Stimulated activated CD4-positive, alpha-beta T cell treated with anti-CD3 and anti-CD28 coated beads, Interleukin-4, amount 100 ng/mL, for 4 hours (primary cell): ENCODE results near the gene HELT.
"Not testable (repeated sequence)": the region's sequence is repeated elsewhere in the genome, so short reads cannot be mapped to it uniquely, and the experiment has no call there.

Source experiments
- DNase-seq, 2 experiments: peaks; one replicate each; pipeline ENCODE4 v3.0.0-alpha.2; 2020

HELT gene

GRCh38 chr4:185017964-185018772, at the start of gene HELT:
Gene HELT, plus strand, starts transcription at chr4:185018490. Its CDS starts 439 bp downstream, at chr4:185018929.
- no peak for DNase-seq

- DNase-seq, result no peak
These were observed 49.5 kb upstream of the HELT start for GRCh38 chr4:184968784-184969201.

- DNase-seq, result no peak
These were observed 48.7 kb upstream of the HELT start for GRCh38 chr4:184969610-184970009.

GRCh38 chr4:184972991-184973390, 45.3 kb upstream of the HELT start:
- DNase-seq, result no peak

GRCh38 chr4:184976348-184976747, 41.9 kb upstream of the HELT start:
- not testable (repeated sequence) for DNase-seq

- DNase-seq, result no peak
These were observed 40.5 kb upstream of the HELT start for GRCh38 chr4:184977747-184978146.

- no peak for DNase-seq
These were observed 40.1 kb upstream of the HELT start for GRCh38 chr4:184978211-184978610.

GRCh38 chr4:184979461-184980124, 38.7 kb upstream of the HELT start:
- no peak for DNase-seq

- no peak for DNase-seq
These were observed 38.0 kb upstream of the HELT start for GRCh38 chr4:184980261-184980660.

GRCh38 chr4:184983672-184984356, 34.5 kb upstream of the HELT start:
- peak; percentile 56 to 68 for DNase-seq

- DNase-seq, result no peak
These were observed 30.7 kb upstream of the HELT start for GRCh38 chr4:184987493-184988031.

GRCh38 chr4:184988611-184989010, 29.7 kb upstream of the HELT start:
- no peak for DNase-seq

GRCh38 chr4:184989283-184989682, 29.0 kb upstream of the HELT start:
- not testable (repeated sequence) for DNase-seq

GRCh38 chr4:184990131-184990530, 28.2 kb upstream of the HELT start:
- DNase-seq, result not testable (repeated sequence)

- no peak for DNase-seq
These were observed 26.4 kb upstream of the HELT start for GRCh38 chr4:184991860-184992259.

- no peak for DNase-seq
These were observed 25.9 kb upstream of the HELT start for GRCh38 chr4:184992422-184992821.

GRCh38 chr4:184993247-184993646, 25.0 kb upstream of the HELT start:
- no peak for DNase-seq

- DNase-seq, result no peak
These were observed 24.2 kb upstream of the HELT start for GRCh38 chr4:184994010-184994622.

GRCh38 chr4:184994623-184995010, 23.7 kb upstream of the HELT start:
- DNase-seq, result no peak

- DNase-seq, result not testable (repeated sequence)
These were observed 20.6 kb upstream of the HELT start for GRCh38 chr4:184997656-184998055.

GRCh38 chr4:185002784-185003183, 15.5 kb upstream of the HELT start:
- DNase-seq, result no peak

GRCh38 chr4:185003596-185004351, 14.5 kb upstream of the HELT start:
- DNase-seq, result no peak
